ENCODE measurements around the gene TUBGCP4.

GRCh38 chr15:43410572-43411214 lies 39.8 kb downstream of the TUBGCP4 start:
- TF ChIP-seq, protein P1, sequence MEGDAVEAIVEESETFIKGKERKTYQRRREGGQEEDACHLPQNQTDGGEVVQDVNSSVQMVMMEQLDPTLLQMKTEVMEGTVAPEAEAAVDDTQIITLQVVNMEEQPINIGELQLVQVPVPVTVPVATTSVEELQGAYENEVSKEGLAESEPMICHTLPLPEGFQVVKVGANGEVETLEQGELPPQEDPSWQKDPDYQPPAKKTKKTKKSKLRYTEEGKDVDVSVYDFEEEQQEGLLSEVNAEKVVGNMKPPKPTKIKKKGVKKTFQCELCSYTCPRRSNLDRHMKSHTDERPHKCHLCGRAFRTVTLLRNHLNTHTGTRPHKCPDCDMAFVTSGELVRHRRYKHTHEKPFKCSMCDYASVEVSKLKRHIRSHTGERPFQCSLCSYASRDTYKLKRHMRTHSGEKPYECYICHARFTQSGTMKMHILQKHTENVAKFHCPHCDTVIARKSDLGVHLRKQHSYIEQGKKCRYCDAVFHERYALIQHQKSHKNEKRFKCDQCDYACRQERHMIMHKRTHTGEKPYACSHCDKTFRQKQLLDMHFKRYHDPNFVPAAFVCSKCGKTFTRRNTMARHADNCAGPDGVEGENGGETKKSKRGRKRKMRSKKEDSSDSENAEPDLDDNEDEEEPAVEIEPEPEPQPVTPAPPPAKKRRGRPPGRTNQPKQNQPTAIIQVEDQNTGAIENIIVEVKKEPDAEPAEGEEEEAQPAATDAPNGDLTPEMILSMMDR (IDR thresholded peaks at IDR 0.05), result no peak
- no peak for TF ChIP-seq POLR2A (IDR thresholded peaks at IDR 0.05)

Measured in heart left ventricle (tissue), 13 donors.